IPS-18a (cell line): ENCODE measurements around the gene PRR5L.

Experiments used
- H3K27ac ChIP-seq: one replicate; pipeline ENCODE4 v1.5.1; 2013; ENCODE audit warnings: low read length
- H3K27me3 ChIP-seq: one replicate; pipeline ENCODE4 v1.6.1; 2013; ENCODE audit warnings: mild to moderate bottlenecking, low read length; ENCODE audit not compliant: control insufficient read depth, insufficient read depth
- H3K36me3 ChIP-seq: one replicate; pipeline ENCODE4 v1.6.1; 2013; ENCODE audit warnings: low read depth, low read length; ENCODE audit not compliant: control insufficient read depth
- H3K4me1 ChIP-seq: one replicate; pipeline ENCODE4 v1.6.1; 2013; ENCODE audit warnings: low read depth, low read length; ENCODE audit not compliant: control insufficient read depth
- H3K4me3 ChIP-seq: one replicate; pipeline ENCODE4 v1.5.1; 2013; ENCODE audit warnings: low read length
- H3K9ac ChIP-seq: one replicate; pipeline ENCODE4 v1.6.1; 2013; ENCODE audit warnings: mild to moderate bottlenecking, low read length, moderate library complexity
- H3K9me3 ChIP-seq: one replicate; pipeline ENCODE4 v1.6.1; 2013; ENCODE audit warnings: low read depth, low read length; ENCODE audit not compliant: control insufficient read depth

The PRR5L gene

DNA sequence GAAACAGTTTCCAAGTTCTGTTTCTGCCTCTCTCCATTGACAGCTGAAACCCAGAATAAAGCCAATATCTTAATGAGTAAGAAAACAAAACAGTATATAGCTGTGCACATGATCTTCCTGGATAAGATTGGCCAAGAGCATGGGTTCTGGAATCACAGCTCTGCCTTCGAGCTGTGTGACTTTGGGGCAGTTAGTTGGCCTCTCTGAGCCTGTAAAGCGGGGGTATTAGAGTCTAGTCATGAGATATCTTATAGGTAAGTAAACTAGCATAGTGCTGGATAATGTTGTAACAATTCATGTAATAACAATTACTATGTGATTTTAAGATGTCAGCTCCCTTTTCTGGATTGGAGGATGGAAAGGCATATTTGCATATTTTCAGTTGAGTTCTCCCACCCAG lies 140.5 kb downstream of the PRR5L start:
- Histone ChIP-seq H3K4me1 (no peaks in the 10 kb centered on the region), H3K36me3 (no peaks in the 10 kb centered on the region), H3K27ac (no peak overlapping the region), H3K9ac (no peak overlapping the region), H3K9me3 (no peaks in the 10 kb centered on the region), H3K4me3 (no peak overlapping the region), H3K27me3 (no peaks in the 10 kb centered on the region)

DNA sequence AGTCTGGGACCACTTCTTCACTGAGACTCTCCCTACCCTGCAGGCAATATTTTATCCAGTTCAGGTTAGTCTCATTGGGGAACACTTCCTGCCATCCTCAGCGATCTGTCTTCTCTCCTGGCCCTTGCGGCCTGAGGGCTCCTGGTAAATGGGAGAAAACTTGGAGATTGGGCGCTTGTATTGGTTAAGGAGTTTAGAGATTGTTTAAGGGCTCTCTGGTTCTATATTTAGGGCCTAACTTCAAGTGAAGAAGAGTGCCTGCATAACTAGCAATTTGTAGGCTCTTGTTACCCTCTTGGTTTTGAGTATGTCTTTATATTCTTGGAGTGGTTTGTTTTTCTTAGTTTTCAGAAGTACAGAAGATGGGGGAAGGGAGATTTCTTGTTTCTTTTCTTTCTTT lies 141.3 kb downstream of the PRR5L start:
- H3K9me3 ChIP-seq = no peaks in the 10 kb centered on the region
- H3K4me1 ChIP-seq = no peaks in the 10 kb centered on the region
- no peaks in the 10 kb centered on the region for H3K27me3 ChIP-seq
- no peak overlapping the region for H3K4me3 ChIP-seq
- no peak overlapping the region for H3K27ac ChIP-seq
- no peak overlapping the region for H3K9ac ChIP-seq
- no peaks in the 10 kb centered on the region for H3K36me3 ChIP-seq

DNA sequence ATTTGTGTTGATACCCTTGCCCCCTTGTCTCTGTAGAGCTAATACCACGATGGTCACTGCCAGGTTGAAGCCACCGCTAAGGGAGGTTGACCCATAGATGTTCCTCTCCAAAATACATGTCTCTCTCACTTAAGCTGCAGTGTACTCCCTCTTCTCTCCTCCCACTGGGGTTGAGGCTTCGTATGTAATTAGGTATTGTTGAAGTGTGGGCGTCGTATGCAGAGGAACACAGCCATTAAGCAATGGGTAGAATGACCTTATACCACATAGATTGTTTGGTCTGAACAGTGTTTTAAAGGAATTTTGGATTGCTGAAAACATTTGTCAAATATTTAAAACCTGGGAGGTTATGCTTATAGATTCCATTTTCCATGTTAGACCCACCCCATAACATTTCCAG lies 142.0 kb downstream of the PRR5L start:
- no peak overlapping the region for H3K9ac ChIP-seq
- no peak overlapping the region for H3K4me3 ChIP-seq
- no peaks in the 10 kb centered on the region for H3K36me3 ChIP-seq
- no peaks in the 10 kb centered on the region for H3K4me1 ChIP-seq
- no peaks in the 10 kb centered on the region for H3K27me3 ChIP-seq
- H3K9me3 ChIP-seq = no peaks in the 10 kb centered on the region
- H3K27ac ChIP-seq = no peak overlapping the region

DNA sequence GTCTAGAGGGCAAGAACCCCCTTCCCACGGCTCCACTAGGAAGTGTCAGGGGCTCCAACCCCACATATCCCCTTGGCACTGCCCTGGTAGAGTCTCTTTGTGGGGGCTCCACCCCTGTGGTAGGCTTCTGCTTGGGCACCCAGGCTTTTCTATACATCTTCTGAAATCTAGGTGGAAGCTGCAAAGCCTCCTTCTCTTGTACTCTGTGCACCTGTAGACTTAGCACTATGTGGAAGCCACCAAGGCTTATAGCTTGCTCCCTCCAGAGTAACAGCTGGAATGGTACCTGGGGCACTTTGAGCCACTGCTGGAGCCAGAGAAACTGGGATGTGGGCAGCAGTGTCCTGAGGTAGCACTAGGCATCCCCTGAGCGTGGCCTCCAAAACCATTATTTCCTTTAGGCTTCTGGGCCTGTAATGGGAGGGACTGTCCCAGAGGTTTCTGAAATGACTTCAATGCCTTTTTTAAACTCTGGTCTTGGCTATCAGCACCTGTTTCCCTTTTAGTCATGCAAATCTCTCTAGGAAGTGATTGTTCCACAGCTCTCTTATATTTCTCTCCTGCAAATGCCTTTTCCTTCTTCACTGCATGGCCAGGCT lies 145.6 kb downstream of the PRR5L start:
- Histone ChIP-seq H3K36me3 (no peaks in the 10 kb centered on the region), H3K4me3 (no peak overlapping the region), H3K27ac (no peak overlapping the region), H3K9me3 (no peaks in the 10 kb centered on the region), H3K9ac (no peak overlapping the region), H3K4me1 (no peaks in the 10 kb centered on the region), H3K27me3 (no peaks in the 10 kb centered on the region)

DNA sequence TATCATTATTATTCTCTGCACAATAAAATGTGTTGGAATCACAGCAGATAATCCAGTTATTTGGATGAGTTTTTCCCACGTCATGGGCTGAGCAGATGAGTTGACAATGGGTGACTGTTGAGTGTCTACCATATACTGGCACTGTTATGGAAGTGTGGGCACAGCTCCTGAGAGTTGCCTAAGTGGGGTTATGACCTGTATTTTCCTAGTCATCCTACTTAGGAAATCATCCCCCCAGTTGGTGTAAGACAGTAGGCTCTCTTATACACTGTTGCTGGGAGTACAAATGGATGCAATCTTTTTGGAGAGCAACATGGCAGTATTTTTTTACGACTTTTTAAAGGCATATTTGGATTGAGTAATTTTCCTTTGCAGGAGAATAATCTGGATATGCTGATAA lies 147.6 kb downstream of the PRR5L start:
- H3K36me3 ChIP-seq = no peaks in the 10 kb centered on the region

DNA sequence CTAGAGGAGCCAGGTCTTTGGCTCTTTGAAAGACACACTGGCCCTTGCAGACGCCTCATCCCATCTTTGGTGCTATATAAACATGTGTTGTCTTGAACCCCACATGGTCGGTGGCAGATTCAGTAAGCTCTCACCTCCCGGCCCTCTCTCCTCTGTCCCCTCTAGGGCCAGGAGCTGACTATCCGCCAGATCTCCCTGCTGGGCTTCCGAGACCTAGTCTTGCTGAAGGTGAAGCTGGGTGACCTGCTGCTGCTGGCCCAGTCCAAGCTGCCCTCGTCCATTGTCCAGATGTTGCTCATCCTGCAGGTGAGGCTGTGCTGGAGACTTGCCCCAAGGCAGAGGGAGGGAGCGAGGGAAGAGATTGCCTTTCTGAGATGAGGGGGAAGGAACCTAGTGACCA lies 150.0 kb downstream of the PRR5L start:
- Histone ChIP-seq H3K36me3 (no peaks in the 10 kb centered on the region), H3K27ac (no peak overlapping the region), H3K9ac (no peak overlapping the region), H3K27me3 (no peaks in the 10 kb centered on the region), H3K9me3 (no peaks in the 10 kb centered on the region), H3K4me3 (no peak overlapping the region), H3K4me1 (no peaks in the 10 kb centered on the region)

More for the DNA sequence above, 147.6 kb downstream of the PRR5L start:
- Histone ChIP-seq H3K9me3 (no peaks in the 10 kb centered on the region), H3K4me1 (no peaks in the 10 kb centered on the region), H3K9ac (no peak overlapping the region), H3K4me3 (no peak overlapping the region), H3K27me3 (no peaks in the 10 kb centered on the region), H3K27ac (no peak overlapping the region)

DNA sequence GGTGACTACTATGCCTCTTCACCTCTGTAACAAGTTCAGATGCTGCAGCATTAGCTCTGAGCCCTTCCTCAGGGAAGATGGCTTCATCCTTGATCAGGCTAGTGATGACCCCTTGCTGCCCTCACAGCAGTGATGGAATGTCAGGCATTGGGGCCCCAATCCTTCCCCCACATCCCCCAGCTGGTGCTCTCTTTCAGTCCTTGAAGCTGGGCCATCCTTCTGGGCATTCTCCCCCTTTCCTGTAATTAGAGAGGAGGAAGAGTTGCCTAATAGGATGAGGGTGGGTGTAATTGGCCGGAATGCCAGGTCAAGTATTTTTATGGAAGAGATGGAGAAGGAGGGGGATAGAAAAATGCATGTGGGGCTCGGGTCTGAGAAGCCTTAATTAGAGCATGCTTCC lies 151.4 kb downstream of the PRR5L start:
- no peak overlapping the region for H3K4me3 ChIP-seq
- no peaks in the 10 kb centered on the region for H3K36me3 ChIP-seq
- H3K9me3 ChIP-seq = no peaks in the 10 kb centered on the region
- H3K4me1 ChIP-seq = no peaks in the 10 kb centered on the region
- H3K9ac ChIP-seq = no peak overlapping the region
- no peak overlapping the region for H3K27ac ChIP-seq
- no peaks in the 10 kb centered on the region for H3K27me3 ChIP-seq

DNA sequence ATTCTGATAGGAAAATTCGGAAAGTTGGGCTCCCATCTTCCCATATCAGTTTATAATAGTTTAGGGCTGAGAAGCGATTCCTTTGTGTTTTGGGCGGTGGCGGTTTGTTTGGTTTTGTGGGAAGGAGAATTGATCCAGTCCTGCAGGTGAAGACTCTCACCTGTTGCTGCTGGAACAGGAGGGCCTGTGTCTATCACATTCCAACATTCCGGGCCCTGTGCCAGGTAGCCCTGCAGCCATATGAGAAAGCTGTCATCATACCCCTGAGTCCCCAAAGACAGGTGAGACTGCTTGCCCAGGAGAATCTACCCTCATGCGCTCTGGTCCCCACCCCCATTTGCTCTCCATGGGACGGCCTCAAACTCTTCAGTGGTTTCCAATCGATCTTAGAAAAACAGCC lies 151.9 kb downstream of the PRR5L start:
- no peaks in the 10 kb centered on the region for H3K9me3 ChIP-seq

DNA sequence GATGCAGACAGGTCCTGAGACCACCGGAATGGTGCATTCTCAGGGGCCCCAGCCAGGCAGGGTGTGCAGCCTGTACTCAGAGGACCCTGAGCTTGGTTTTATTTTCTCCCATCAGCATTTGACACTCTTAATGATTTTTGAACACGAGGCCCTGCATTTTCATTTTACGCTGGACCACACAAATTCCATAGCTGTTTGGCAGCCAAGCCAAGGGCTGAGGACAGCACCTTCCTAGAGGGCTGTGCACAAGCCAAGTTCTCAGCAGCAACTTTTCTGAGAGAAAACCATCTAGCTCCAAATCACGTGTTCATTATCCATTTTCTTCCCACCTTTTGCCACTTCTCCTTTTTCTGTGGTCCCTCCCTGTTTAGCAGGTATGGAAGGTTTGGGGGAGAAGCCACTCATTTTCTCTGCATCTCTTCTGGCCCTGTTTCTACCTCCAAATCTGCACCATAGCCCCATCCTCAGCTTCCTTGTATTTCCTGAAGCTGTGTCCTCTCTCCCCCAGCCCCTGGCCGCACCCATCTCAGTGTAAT lies 153.5 kb downstream of the PRR5L start:
- peaks cover 11% of the 10 kb centered on the region for H3K4me1 ChIP-seq
- no peaks in the 10 kb centered on the region for H3K9me3 ChIP-seq
- no peak overlapping the region for H3K4me3 ChIP-seq
- no peaks in the 10 kb centered on the region for H3K36me3 ChIP-seq
- H3K27ac ChIP-seq = no peak overlapping the region
- no peak overlapping the region for H3K9ac ChIP-seq
- no peaks in the 10 kb centered on the region for H3K27me3 ChIP-seq

More for the DNA sequence above, 151.9 kb downstream of the PRR5L start:
- H3K27me3 ChIP-seq = no peaks in the 10 kb centered on the region
- H3K4me1 ChIP-seq = no peaks in the 10 kb centered on the region
- no peaks in the 10 kb centered on the region for H3K36me3 ChIP-seq
- no peak overlapping the region for H3K4me3 ChIP-seq
- no peak overlapping the region for H3K9ac ChIP-seq
- no peak overlapping the region for H3K27ac ChIP-seq

DNA sequence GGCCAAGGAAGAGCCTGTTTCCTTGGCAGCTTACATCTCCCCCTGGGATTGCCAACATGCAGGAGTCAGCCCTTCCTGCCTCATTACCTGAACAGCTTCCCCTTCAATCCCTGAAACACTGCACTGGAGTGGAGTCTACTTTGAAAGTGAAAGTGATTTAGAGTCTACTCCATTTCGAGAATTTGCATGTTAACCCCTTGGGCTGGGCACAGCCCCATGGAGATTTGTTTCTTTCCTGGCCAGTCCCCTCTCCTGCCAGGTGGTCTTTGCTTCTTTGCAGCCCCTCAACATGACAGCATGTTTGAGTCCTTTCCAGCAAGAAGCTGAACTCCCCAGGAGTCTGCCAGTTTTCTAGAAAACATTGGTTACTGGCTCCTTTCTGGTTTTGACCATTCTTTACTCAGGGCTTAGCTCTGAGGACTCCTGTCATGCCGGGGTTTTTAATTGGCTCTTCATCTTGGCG lies 154.1 kb downstream of the PRR5L start:
- peaks cover 16% of the 10 kb centered on the region for H3K4me1 ChIP-seq
- no peak overlapping the region for H3K9ac ChIP-seq
- H3K4me3 ChIP-seq = no peak overlapping the region
- no peak overlapping the region for H3K27ac ChIP-seq
- no peaks in the 10 kb centered on the region for H3K9me3 ChIP-seq
- H3K27me3 ChIP-seq = no peaks in the 10 kb centered on the region
- H3K36me3 ChIP-seq = no peaks in the 10 kb centered on the region

DNA sequence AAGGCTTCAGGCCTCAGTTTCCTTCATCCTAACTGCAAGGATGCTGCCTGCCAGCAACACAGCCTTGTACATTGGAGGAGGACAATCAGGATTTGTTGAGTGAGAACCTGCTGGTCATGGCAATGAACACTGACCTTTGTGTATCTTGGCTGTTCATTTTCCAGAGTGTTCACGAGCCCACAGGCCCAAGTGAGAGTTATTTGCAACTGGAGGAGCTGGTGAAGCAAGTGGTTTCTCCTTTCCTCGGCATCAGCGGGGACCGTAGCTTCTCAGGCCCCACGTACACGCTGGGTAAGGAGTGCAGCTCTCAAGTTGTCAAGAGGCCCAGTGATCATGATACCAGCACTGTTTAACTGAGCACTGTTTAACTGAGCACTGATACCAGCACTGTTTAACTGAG lies 155.0 kb downstream of the PRR5L start:
- Histone ChIP-seq H3K4me1 (peaks cover 25% of the 10 kb centered on the region), H3K27me3 (no peaks in the 10 kb centered on the region), H3K27ac (no peak overlapping the region), H3K9me3 (no peaks in the 10 kb centered on the region), H3K9ac (no peak overlapping the region), H3K36me3 (no peaks in the 10 kb centered on the region), H3K4me3 (no peak overlapping the region)

DNA sequence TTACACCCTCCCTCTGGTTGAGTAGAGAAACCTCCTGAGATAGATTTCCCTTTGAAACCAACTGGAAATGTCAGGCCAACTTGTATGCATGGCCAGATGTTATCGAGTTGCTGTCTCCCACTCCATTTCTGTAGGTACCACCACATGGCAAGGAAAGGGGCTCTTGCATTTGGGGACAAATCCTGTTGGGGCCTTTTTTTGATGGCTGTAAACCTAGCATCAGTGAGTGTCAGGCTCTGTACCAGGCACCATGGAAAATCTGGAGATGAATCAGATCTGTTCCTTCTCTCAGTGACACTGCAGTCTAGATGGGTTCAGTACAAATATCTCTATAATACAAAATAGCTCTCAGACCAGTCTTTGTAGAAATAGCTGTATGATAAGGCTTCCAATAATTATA lies 155.6 kb downstream of the PRR5L start:
- H3K4me3 ChIP-seq = no peak overlapping the region
- H3K27ac ChIP-seq = no peak overlapping the region
- H3K9me3 ChIP-seq = no peaks in the 10 kb centered on the region
- H3K4me1 ChIP-seq = peaks cover 28% of the 10 kb centered on the region
- no peaks in the 10 kb centered on the region for H3K36me3 ChIP-seq
- H3K9ac ChIP-seq = no peak overlapping the region
- H3K27me3 ChIP-seq = no peaks in the 10 kb centered on the region
